OCI-LY3 (cell line): ENCODE data around the gene SLC25A18.

Source experiments
- CTCF ChIP-seq: fragments of 200-600, 300-600 bp; sonication (generic); IDR thresholded peaks from 2 replicates; pipeline ENCODE4 v1.5.1; 2014; ENCODE audit warnings: antibody characterized with exemption, low read length, low read depth
- EZH2phosphoT487 ChIP-seq: fragments of 200-600 bp; shearing (Covaris generic); IDR thresholded peaks from 2 replicates; pipeline ENCODE4 v1.6.1; 2018; ENCODE audit warnings: antibody characterized with exemption, mixed run types, low read depth

DNA sequence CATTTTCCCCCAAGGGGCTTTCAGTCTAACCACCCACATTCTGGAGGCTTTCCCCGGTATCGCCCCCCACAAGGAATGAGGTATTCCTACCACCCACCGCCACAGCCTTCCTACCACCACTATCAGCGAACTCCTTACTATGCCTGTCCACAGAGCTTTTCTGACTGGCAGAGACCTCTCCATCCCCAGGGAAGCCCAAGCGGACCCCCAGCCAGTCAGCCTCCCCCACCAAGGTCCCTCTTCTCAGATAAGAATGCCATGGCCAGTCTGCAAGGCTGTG lies 14.6 kb upstream of the SLC25A18 start:
- TF ChIP-seq CTCF (no peak), EZH2phosphoT487 (no peak)
